HCT116 (cell line): ENCODE data around the gene GSTO1. TPM values are rescaled to one million over a fixed set of nuclear protein-coding genes. Genes with fewer than 3 reads are reported as not detected.

Source experiments
- ATAC-seq: fragments of 200-7000 bp; cut with Tn5 transposase; 2 replicates; pipeline ENCODE4 v1.9.1; 2020; ENCODE audit warnings: mild to moderate bottlenecking, moderate library complexity
- BruUV-seq: library from RNA; stranded (reverse); fragments of 400-500 nt; replicated peaks from 2 replicates; lab custom pipeline; 2021; lab: Mats Ljungman, UMichigan
- CTCF ChIA-PET: fragments of 300-600 bp; sonication (Branson Sonifier 250); formaldehyde crosslinking; loops from one replicate; lab custom pipeline; 2021; ENCODE audit warnings: antibody characterized with exemption; lab: Charles Lee
- POLR2A ChIA-PET: fragments of 300-600, 350-600 bp; sonication (Branson Sonifier 250); formaldehyde crosslinking; loops from one replicate; lab custom pipeline; 2021; ENCODE audit warnings: antibody characterized with exemption; lab: Charles Lee
- RAD21 ChIA-PET, 2 experiments: fragments of 300-600 bp; sonication (Branson Sonifier 250); formaldehyde crosslinking; loops; one replicate each; lab custom pipeline; 2023; ENCODE audit warnings: low total read pairs in 2 of 2; ENCODE audit not compliant: uncharacterized antibody in 2 of 2, unreplicated experiment in 2 of 2, low non-redundant PET in 1 of 2; lab: Charles Lee
- DNase-seq: peaks from one replicate; pipeline ENCODE4 v3.0.0-alpha.2; 2010; ENCODE audit warnings: low read depth, low spot score
- H2AFZ ChIP-seq: fragments of 200-600 bp; shearing (Covaris generic), sonication (generic); 2 replicates; pipeline ENCODE4 v1.6.1; 2017; ENCODE audit warnings: low read depth, mixed run types, mixed read lengths, antibody characterized with exemption, low read length; ENCODE audit not compliant: poor library complexity, severe bottlenecking
- H3K27ac ChIP-seq: 2 replicates; pipeline ENCODE4 v1.5.1; 2012; ENCODE audit warnings: low read depth, low read length
- H3K27me3 ChIP-seq: fragments of 200-600 bp; sonication (generic); 2 replicates; pipeline ENCODE4 v1.6.1; 2016; ENCODE audit warnings: mixed run types, low read length, mixed read lengths; ENCODE audit not compliant: insufficient read depth
- H3K36me3 ChIP-seq, 2 experiments: fragments of 200-500 bp in 1 of 2; fragments of 200-600 bp in 1 of 2; sonication (Bioruptor generic) in 1 of 2; sonication (generic) in 1 of 2; 2 replicates each; pipeline versions ENCODE4 v1.5.1 to v1.6.1; 2014 to 2016; ENCODE audit warnings: low read length in 2 of 2, inconsistent platforms in 1 of 2, mixed read lengths in 1 of 2, mixed run types in 1 of 2; ENCODE audit not compliant: insufficient read depth in 2 of 2, control insufficient read depth in 1 of 2
- H3K4me1 ChIP-seq, 2 experiments: fragments of 200-600 bp in 1 of 2; sonication (generic) in 1 of 2; 2 replicates each; pipeline versions ENCODE4 v1.5.1 to v1.6.1; 2012 to 2017; ENCODE audit warnings: low read length in 2 of 2, inconsistent platforms in 1 of 2, mild to moderate bottlenecking in 1 of 2, mixed read lengths in 1 of 2, mixed run types in 1 of 2, moderate library complexity in 1 of 2; ENCODE audit not compliant: insufficient read depth in 2 of 2, control insufficient read depth in 1 of 2
- H3K4me2 ChIP-seq: fragments of 200-600 bp; sonication (generic); 2 replicates; pipeline ENCODE4 v1.6.1; 2017; ENCODE audit warnings: mixed run types, low read length, mixed read lengths
- H3K4me3 ChIP-seq, 2 experiments: fragments of 200-600 bp in 1 of 2; sonication (generic) in 1 of 2; replicated peaks in 1 of 2; 2 replicates each; pipeline ENCODE4 v1.5.1; 2011 to 2016; ENCODE audit warnings: low read length in 2 of 2, control low read depth in 1 of 2, low read depth in 1 of 2, mild to moderate bottlenecking in 1 of 2, mixed read lengths in 1 of 2, mixed run types in 1 of 2
- H3K79me2 ChIP-seq: fragments of 200-600 bp; sonication (generic); 2 replicates; pipeline ENCODE4 v1.6.1; 2017; ENCODE audit warnings: mild to moderate bottlenecking, mixed run types, low read length, moderate library complexity, mixed read lengths; ENCODE audit not compliant: insufficient read depth
- H3K9ac ChIP-seq: fragments of 200-600 bp; sonication (generic); 2 replicates; pipeline ENCODE4 v1.6.1; 2016; ENCODE audit warnings: low read length, mixed read lengths
- H3K9me2 ChIP-seq: fragments of 200-600 bp; sonication (generic), shearing (Covaris generic); 2 replicates; pipeline ENCODE4 v1.6.1; 2017; ENCODE audit warnings: mixed run types, mild to moderate bottlenecking, moderate library complexity; ENCODE audit not compliant: insufficient read depth
- H3K9me3 ChIP-seq, 2 experiments: fragments of 200-500 bp in 1 of 2; fragments of 200-600 bp in 1 of 2; sonication (Bioruptor generic) in 1 of 2; sonication (generic) in 1 of 2; 2 replicates each; pipeline ENCODE4 v1.6.1; 2014 to 2017; ENCODE audit warnings: low read length in 2 of 2, mixed read lengths in 2 of 2, inconsistent platforms in 1 of 2, low read depth in 1 of 2, mild to moderate bottlenecking in 1 of 2, mixed run types in 1 of 2, moderate library complexity in 1 of 2; ENCODE audit not compliant: control insufficient read depth in 1 of 2, insufficient read depth in 1 of 2
- H4K20me1 ChIP-seq: fragments of 200-600 bp; sonication (generic), shearing (Covaris generic); 2 replicates; pipeline ENCODE4 v1.6.1; 2017; ENCODE audit warnings: mixed run types, mild to moderate bottlenecking, moderate library complexity; ENCODE audit not compliant: insufficient read depth
- ATF3 ChIP-seq: IDR thresholded peaks from 2 replicates; pipeline ENCODE4 v1.6.1; 2012
- CEBPB ChIP-seq: IDR thresholded peaks from 2 replicates; pipeline ENCODE4 v1.6.1; 2012; ENCODE audit warnings: low read depth
- EGR1 ChIP-seq: IDR thresholded peaks from 2 replicates; pipeline ENCODE4 v1.6.1; 2012; ENCODE audit warnings: low read depth
- ELF1 ChIP-seq: IDR thresholded peaks from 2 replicates; pipeline ENCODE4 v1.6.1; 2012; ENCODE audit warnings: low read depth, borderline replicate concordance
- EZH2phosphoT487 ChIP-seq: fragments of 200-600 bp; IDR thresholded peaks from 2 replicates; pipeline ENCODE4 v1.6.1; 2018; ENCODE audit warnings: antibody characterized with exemption, borderline replicate concordance
- POLR2A ChIP-seq: IDR thresholded peaks from 2 replicates; pipeline ENCODE4 v1.7.0; 2011; ENCODE audit warnings: borderline replicate concordance; ENCODE audit not compliant: insufficient read depth, insufficient read length; ENCODE audit errors: extremely low read depth
- POLR2AphosphoS5 ChIP-seq: IDR thresholded peaks from 2 replicates; pipeline ENCODE4 v1.6.1; 2011; ENCODE audit warnings: mild to moderate bottlenecking, low read depth, low read length, moderate library complexity
- SIN3A ChIP-seq: IDR thresholded peaks from 2 replicates; pipeline ENCODE4 v1.6.1; 2012; ENCODE audit warnings: low read depth
- TCF7L2 ChIP-seq: IDR thresholded peaks from 2 replicates; pipeline ENCODE4 v1.7.0; 2011; ENCODE audit warnings: borderline replicate concordance, inconsistent platforms; ENCODE audit not compliant: insufficient read depth, insufficient read length; ENCODE audit errors: extremely low read depth
- intact Hi-C: fragments of 100-400 bp; cut with micrococcal nuclease; formaldehyde crosslinking; loops from 2 replicates; pipeline ENCODE4 v1.10.0; 2022
- total RNA-seq: library from RNA; stranded (reverse); gene quantifications from one replicate; pipeline ENCODE4 v1.2.1, GENCODE V29; 2021; ENCODE audit not compliant: unreplicated experiment
- TF ChIP-seq, protein P1 (sequence below): IDR thresholded peaks from 2 replicates; pipeline ENCODE4 v1.6.1; 2012

Gene GSTO1
- total RNA-seq, 1 experiment from 2014 or later: 179 TPM

DNA sequence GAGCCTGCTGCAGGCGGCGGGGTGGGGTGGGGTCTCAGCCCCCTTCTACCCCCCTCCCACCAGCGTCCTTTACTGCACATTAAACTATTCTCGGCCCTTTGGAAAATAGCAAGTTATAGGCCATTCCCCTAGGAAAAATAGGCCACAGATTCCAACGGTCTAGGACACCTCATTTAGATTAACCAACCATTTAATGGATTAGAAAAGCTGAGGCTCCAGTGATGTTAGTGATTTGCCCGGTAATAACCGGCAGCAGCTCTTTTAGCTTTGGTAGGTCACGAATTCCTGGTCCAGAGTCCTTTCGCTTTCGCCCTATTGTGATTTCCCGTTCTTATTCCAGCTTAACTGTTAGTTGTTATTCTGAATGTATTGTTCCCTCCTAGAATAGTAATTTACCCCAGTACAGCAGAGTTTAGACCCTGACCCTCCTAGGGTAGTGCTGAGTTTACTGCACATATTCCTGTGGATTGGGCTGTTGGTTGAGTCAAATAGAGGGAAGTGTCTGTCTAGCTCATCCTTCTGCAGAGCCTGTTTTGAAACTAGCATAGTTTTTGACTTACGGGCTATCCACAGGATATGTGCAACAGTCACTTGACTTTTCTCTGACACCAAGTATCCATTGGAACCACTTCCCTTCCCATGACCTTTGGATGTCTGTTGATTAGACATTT lies 754 bp downstream of the GSTO1 start:
- ChIA-PET CTCF (interaction anchor here (1.0 to 3.0 kb wide), 6 partner anchors 19 to 367 kb away, joined by 3 to 22 read pairs (median 4); partner anchors contain the start of gene CFAP58), RAD21 (interaction anchor here in 1 of 2 experiments (0.9 kb wide), 1 partner anchor 211 kb away, joined by 3 read pairs; no protein-coding TSS in a partner anchor), POLR2A (interaction anchor here (1.0 to 2.3 kb wide), 5 partner anchors 7 to 210 kb away, joined by 3 to 14 read pairs (median 3); partner anchors contain the start of gene GSTO2)
- H4K20me1 ChIP-seq: no peaks in the 10 kb centered on the region
- H3K9ac ChIP-seq: peak overlapping the region; percentile 88
- no peak for DNase-seq
- TSS peak; percentile 43 for BruUV-seq
- peak overlapping the region; percentile 76 for H3K27ac ChIP-seq
- peak overlapping the region; percentile 68 to 73 for H3K4me3 ChIP-seq
- no peaks in the 10 kb centered on the region for H3K9me3 ChIP-seq
- intact Hi-C loops: loop anchor here (1.0 to 5.0 kb wide), 2 partner anchors 210 to 368 kb away; no protein-coding TSS in a partner anchor
- no peaks in the 10 kb centered on the region for H3K9me2 ChIP-seq
- no peak overlapping the region for H2AFZ ChIP-seq
- H3K4me2 ChIP-seq: peak overlapping the region; percentile 83
- peaks cover 14 to 36% of the 10 kb centered on the region in 2 experiments for H3K4me1 ChIP-seq
- ATAC-seq: peak; percentile 30
- H3K36me3 ChIP-seq: peaks cover 25 to 37% of the 10 kb centered on the region in 2 experiments
- peaks cover 59% of the 10 kb centered on the region for H3K79me2 ChIP-seq
- H3K27me3 ChIP-seq: no peaks in the 10 kb centered on the region
- TF ChIP-seq POLR2AphosphoS5: no peak
- no peak for TF ChIP-seq CEBPB
- no peak for TF ChIP-seq TCF7L2
- TF ChIP-seq, protein P1, sequence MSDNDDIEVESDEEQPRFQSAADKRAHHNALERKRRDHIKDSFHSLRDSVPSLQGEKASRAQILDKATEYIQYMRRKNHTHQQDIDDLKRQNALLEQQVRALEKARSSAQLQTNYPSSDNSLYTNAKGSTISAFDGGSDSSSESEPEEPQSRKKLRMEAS: no peak
- TF ChIP-seq EGR1: no peak
- no peak for TF ChIP-seq POLR2A
- TF ChIP-seq EZH2phosphoT487: no peak
- no peak for TF ChIP-seq SIN3A
- TF ChIP-seq ATF3: no peak
- TF ChIP-seq ELF1: no peak
